Esophagus muscularis mucosa (tissue), 4 donors: ENCODE results near the gene ADGRL4. TPM values are rescaled to one million over a fixed set of nuclear protein-coding genes. Genes with fewer than 3 reads are reported as not detected.

Source experiments
- DNase-seq: peaks from one replicate; pipeline ENCODE4 v3.0.0-alpha.2; 2017; ENCODE audit errors: extremely low spot score
- H3K27ac ChIP-seq, 4 donors: fragments of 200-600 bp; sonication (generic); replicated peaks in 1 of 4; 1 replicate in 3 of 4; 2 replicates in 1 of 4; pipeline ENCODE4 v1.5.1; 2016 to 2019; ENCODE audit warnings: mild to moderate bottlenecking in 1 of 4
- H3K27me3 ChIP-seq, 4 donors: fragments of 200-600 bp; sonication (generic); one replicate each; pipeline versions ENCODE4 v1.5.1 to v1.6.0; 2016 to 2019
- H3K36me3 ChIP-seq, 4 donors: fragments of 200-600 bp; sonication (generic); one replicate each; pipeline ENCODE4 v1.5.1; 2016 to 2019
- H3K4me1 ChIP-seq, 4 donors: fragments of 200-600 bp; sonication (generic); one replicate each; pipeline ENCODE4 v1.5.1; 2016 to 2019
- H3K4me3 ChIP-seq, 4 donors: fragments of 200-600 bp; sonication (generic); 1 replicate in 2 of 4; 2 replicates in 2 of 4; pipeline ENCODE4 v1.5.1; 2016 to 2019; ENCODE audit warnings: mild to moderate bottlenecking in 4 of 4, moderate library complexity in 1 of 4
- H3K9me3 ChIP-seq, 4 donors: fragments of 200-600 bp; sonication (generic); 1 replicate in 3 of 4; 2 replicates in 1 of 4; pipeline ENCODE4 v1.5.1; 2016 to 2019
- EP300 ChIP-seq: sonication (generic); formaldehyde crosslinking; IDR thresholded peaks from one replicate; pipeline ENCODE4 v1.6.1; 2017; ENCODE audit warnings: antibody characterized with exemption
- POLR2A ChIP-seq: fragments of 450-650 bp; IDR thresholded peaks from one replicate; pipeline ENCODE4 v1.6.1; 2017; ENCODE audit warnings: antibody characterized with exemption, moderate library complexity, mild to moderate bottlenecking, low read depth
- POLR2AphosphoS5 ChIP-seq, 2 donors: sonication (generic); formaldehyde crosslinking; IDR thresholded peaks; one replicate each; pipeline ENCODE4 v1.6.1; 2017; ENCODE audit warnings: antibody characterized with exemption in 2 of 2
- WGBS: methylation state at CpG from one replicate; pipeline ENCODE4 v1.1.5; 2018; 5-methylcytosine and 5-hydroxymethylcytosine counted together
- intact Hi-C: fragments of 100-400 bp; cut with DNase I; formaldehyde crosslinking; loops from one replicate; pipeline ENCODE4 v1.15.1; 2023
- total RNA-seq, 4 donors: library from RNA; depleted of rRNA; stranded (reverse); fragments of >200 nt; gene quantifications; one replicate each; pipeline versions ENCODE4 v1.1.0 to v1.2.1, GENCODE V29; 2016
- TF ChIP-seq, protein P1 (sequence below), 3 experiments: fragments of 200-600 bp in 2 of 3; fragments of 450-650 bp in 1 of 3; sonication (generic) in 2 of 3; IDR thresholded peaks; one replicate each; pipeline ENCODE4 v1.5.1; 2017 to 2019; ENCODE audit warnings: antibody characterized with exemption in 3 of 3, mild to moderate bottlenecking in 2 of 3, moderate library complexity in 1 of 3

ADGRL4 gene
- total RNA-seq, 4 donors from 2014 or later = 18.7 to 34.9 (median 32.6) TPM

DNA sequence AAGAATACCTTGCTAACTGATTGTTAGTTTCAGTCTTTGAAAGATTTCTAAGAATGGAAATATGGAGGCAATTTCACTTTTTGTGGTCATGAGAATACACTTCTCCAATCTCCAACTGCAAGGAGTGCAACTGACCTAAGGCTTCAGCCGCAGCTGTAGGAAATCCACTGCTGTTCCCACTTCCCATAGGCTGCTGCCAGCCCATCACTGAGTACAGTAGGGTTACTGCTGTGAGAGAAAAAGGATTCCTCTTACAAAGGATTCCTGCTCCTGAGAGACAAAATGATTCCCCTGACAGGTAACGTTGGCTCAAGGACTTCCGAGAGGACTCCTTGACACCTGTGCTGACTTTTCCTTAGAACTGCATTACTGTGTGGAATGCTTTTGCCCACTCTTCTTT is 87.4 kb downstream of the ADGRL4 start:
- intact Hi-C loops = no loop called here
- Histone ChIP-seq H3K4me1 (peaks cover 0 to 5% (median 0%) of the 10 kb centered on the region in 4 donors), H3K27ac (no peak overlapping the region), H3K36me3 (peaks cover 0 to 14% (median 0%) of the 10 kb centered on the region in 4 donors), H3K27me3 (no peaks in the 10 kb centered on the region), H3K4me3 (no peak overlapping the region), H3K9me3 (no peaks in the 10 kb centered on the region)
- WGBS = 80% methylated on average over 3 of the region's 3 CpGs
- no peak for DNase-seq
- TF ChIP-seq EP300 (no peak), POLR2A (no peak)

- H3K4me1 ChIP-seq = peaks cover 0 to 5% (median 0%) of the 10 kb centered on the region in 4 donors
- intact Hi-C loops = no loop called here
- H3K4me3 ChIP-seq = no peak overlapping the region
- H3K36me3 ChIP-seq = peaks cover 0 to 14% (median 0%) of the 10 kb centered on the region in 4 donors
- H3K27ac ChIP-seq = no peak overlapping the region
- no peak for DNase-seq
- 45% methylated on average over 2 of the region's 2 CpGs for WGBS
- no peaks in the 10 kb centered on the region for H3K27me3 ChIP-seq
- no peak for TF ChIP-seq POLR2A
- TF ChIP-seq, protein P1, sequence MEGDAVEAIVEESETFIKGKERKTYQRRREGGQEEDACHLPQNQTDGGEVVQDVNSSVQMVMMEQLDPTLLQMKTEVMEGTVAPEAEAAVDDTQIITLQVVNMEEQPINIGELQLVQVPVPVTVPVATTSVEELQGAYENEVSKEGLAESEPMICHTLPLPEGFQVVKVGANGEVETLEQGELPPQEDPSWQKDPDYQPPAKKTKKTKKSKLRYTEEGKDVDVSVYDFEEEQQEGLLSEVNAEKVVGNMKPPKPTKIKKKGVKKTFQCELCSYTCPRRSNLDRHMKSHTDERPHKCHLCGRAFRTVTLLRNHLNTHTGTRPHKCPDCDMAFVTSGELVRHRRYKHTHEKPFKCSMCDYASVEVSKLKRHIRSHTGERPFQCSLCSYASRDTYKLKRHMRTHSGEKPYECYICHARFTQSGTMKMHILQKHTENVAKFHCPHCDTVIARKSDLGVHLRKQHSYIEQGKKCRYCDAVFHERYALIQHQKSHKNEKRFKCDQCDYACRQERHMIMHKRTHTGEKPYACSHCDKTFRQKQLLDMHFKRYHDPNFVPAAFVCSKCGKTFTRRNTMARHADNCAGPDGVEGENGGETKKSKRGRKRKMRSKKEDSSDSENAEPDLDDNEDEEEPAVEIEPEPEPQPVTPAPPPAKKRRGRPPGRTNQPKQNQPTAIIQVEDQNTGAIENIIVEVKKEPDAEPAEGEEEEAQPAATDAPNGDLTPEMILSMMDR (IDR thresholded peaks at IDR 0.05) = no peak
- no peak for TF ChIP-seq POLR2AphosphoS5 (IDR thresholded peaks at IDR 0.05)
- TF ChIP-seq EP300 = no peak
- no peaks in the 10 kb centered on the region for H3K9me3 ChIP-seq
These were observed 88.4 kb downstream of the ADGRL4 start for GRCh38 chr1:78918157-78918556.

- intact Hi-C loops = no loop called here
- H3K36me3 ChIP-seq = peaks cover 0 to 14% (median 0%) of the 10 kb centered on the region in 4 donors
- DNase-seq = no peak
- no peak overlapping the region for H3K27ac ChIP-seq
- WGBS = 77% methylated on average over 3 of the region's 3 CpGs
- peaks cover 0 to 5% (median 0%) of the 10 kb centered on the region in 4 donors for H3K4me1 ChIP-seq
- H3K4me3 ChIP-seq = no peak overlapping the region
- TF ChIP-seq EP300 (no peak), POLR2A (no peak), POLR2AphosphoS5 (IDR thresholded peaks at IDR 0.05) (no peak)
- TF ChIP-seq, protein P1 (IDR thresholded peaks at IDR 0.05) = no peak
- H3K9me3 ChIP-seq = no peaks in the 10 kb centered on the region
- no peaks in the 10 kb centered on the region for H3K27me3 ChIP-seq
These were observed 89.5 kb downstream of the ADGRL4 start for GRCh38 chr1:78916986-78917385.

DNA sequence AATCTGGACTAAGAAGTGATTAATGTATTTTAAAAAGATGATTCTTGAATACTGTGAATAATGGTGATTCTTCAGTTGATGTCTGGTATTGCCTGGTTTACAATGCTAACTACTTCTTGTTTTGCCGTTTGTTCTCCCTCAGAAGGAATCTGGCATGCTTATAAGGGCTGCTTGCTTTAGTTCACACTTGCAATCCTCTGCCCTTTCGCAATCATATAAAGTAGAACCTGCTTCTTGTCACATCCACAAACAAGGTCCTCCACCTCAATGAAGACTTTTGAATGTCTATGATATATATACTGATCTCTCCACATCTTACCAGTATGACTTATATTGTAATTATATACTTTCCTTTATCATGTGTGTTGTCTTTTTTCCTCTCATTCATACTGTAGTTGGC is 92.6 kb downstream of the ADGRL4 start:
- H3K27me3 ChIP-seq = no peaks in the 10 kb centered on the region
- WGBS = 86% methylated on average over 2 of the region's 2 CpGs
- H3K4me1 ChIP-seq = peaks cover 0 to 5% (median 0%) of the 10 kb centered on the region in 4 donors
- no peaks in the 10 kb centered on the region for H3K9me3 ChIP-seq
- DNase-seq = no peak
- no peak overlapping the region for H3K27ac ChIP-seq
- peaks cover 0 to 9% (median 0%) of the 10 kb centered on the region in 4 donors for H3K36me3 ChIP-seq
- H3K4me3 ChIP-seq = no peak overlapping the region
- TF ChIP-seq POLR2A (no peak), EP300 (no peak), POLR2AphosphoS5 (IDR thresholded peaks at IDR 0.05) (no peak)
- TF ChIP-seq, protein P1 (IDR thresholded peaks at IDR 0.05) = no peak
- intact Hi-C loops = no loop called here

DNA sequence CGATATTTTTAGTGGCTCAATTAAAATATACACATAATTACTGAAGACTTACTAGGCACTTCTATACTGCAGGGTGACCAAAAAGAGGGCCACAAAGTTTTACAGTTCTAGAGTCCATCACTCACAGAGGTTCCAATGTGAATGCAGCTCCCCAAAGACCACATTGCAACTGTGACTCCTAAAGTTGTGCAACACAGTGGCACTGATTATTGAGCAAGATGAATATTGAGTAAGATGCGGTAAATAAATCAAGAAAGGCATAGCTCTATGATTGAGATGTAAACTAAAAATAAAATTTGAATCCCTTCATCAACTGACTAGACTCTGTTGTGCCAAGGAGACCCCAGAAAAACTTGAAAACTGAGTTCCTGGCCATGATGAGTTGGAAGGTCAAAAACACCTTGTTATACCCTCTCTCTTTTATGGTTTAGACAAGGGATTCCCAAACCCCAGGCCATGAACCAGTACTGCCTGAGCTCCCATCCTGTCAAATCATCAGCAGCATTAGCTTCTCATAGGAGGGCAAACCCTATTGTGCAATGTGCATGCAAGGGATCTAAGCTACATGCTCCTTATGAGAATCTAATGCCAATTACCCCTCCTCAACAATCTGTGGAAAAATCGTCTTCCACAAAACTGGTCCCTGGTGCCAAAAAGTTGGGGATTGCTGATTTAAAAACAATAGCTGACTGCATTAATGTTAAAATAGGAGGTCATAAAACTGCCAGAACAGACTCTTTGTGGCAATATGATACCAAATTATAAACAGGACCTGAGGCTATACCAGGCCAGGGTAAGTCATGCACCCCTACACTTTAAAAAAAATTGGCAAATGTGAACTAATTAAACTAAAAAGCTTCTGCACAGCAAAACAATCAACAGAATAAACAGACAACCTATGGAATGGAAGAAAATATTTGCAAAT is 94.3 kb downstream of the ADGRL4 start:
- Histone ChIP-seq H3K9me3 (no peaks in the 10 kb centered on the region), H3K4me3 (no peak overlapping the region), H3K27me3 (no peaks in the 10 kb centered on the region), H3K27ac (no peak overlapping the region), H3K4me1 (no peaks in the 10 kb centered on the region), H3K36me3 (peaks cover 0 to 9% (median 0%) of the 10 kb centered on the region in 4 donors)
- no peak for DNase-seq
- intact Hi-C loops = no loop called here
- no peak for TF ChIP-seq EP300
- TF ChIP-seq, protein P1 (IDR thresholded peaks at IDR 0.05) = no peak
- no peak for TF ChIP-seq POLR2AphosphoS5 (IDR thresholded peaks at IDR 0.05)
- no peak for TF ChIP-seq POLR2A
- WGBS = 83% methylated on average over 3 of the region's 3 CpGs
